ENCODE data around the gene TRIM7. TPM values are rescaled to one million over a fixed set of nuclear protein-coding genes. Genes with fewer than 3 reads are reported as not detected.
"Not testable (repeated sequence)": the region's sequence is repeated elsewhere in the genome, so short reads cannot be mapped to it uniquely, and the experiment has no call there.

Gene TRIM7
- total and polyA plus RNA-seq, 7 experiments from 2014 or later, result 0.28 to 6.1 (median 3.2) TPM; not detected in 1

DNA sequence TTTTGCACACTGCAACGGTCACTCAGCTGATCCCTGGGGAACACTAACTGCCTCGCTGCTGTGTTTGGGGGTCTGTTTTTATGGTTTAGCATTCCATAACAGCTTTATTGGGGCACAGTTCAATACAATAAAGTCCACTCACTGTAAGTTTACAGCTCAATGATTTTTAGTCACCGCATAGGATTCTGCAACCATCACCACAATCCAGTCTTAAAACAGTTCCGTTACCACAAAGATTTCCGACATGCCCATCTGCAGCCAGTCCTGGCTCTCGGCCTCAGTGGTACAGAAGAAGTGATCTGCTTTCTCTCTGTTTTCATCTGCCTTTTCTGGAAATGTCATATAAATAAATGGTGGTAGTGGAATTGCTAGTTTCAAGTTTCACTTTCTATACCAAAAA is 34.0 kb downstream of the TRIM7 start:
- Histone ChIP-seq H3K27ac (ENCODE audit: low read depth, low read length) (no peak overlapping the region), H3K4me1 (ENCODE audit: control insufficient read depth in 2 of 2, insufficient read depth in 2 of 2, low read length in 2 of 2) (peaks cover 10 to 23% of the 10 kb centered on the region in 2 donors), H3K27me3 (ENCODE audit: control insufficient read depth in 2 of 2, insufficient read depth in 2 of 2, low read length in 2 of 2) (peaks cover 6 to 26% of the 10 kb centered on the region in 2 donors), H3K36me3 (ENCODE audit: control insufficient read depth in 2 of 3, insufficient read depth in 3 of 3, low read length in 3 of 3) (no peaks in the 10 kb centered on the region), H3K4me3 (ENCODE audit: low read length) (no peak overlapping the region), H3K9me3 (ENCODE audit: control insufficient read depth in 2 of 3, low read length in 3 of 3) (no peaks in the 10 kb centered on the region)
- ATAC-seq (no peak), DNase-seq (no peak)
- H3K4me1 Mint-ChIP-seq, result peaks cover 20 to 61% (median 53%) of the 10 kb centered on the region in 7 donors
- CTCF ChIA-PET, result no interaction called here
- H3K27ac Mint-ChIP-seq, result peak overlapping the region in 5 of 9 donors; percentile 14 to 76 (median 44)
- H3K27me3 Mint-ChIP-seq, result peaks cover 52 to 78% (median 73%) of the 10 kb centered on the region in 5 donors
- H3K36me3 Mint-ChIP-seq, result peaks cover 0 to 6% (median 4%) of the 10 kb centered on the region in 5 donors
- intact Hi-C loops (cut with micrococcal nuclease), result no loop called here
- H3K9me3 Mint-ChIP-seq, result peaks cover 0 to 22% (median 0%) of the 10 kb centered on the region in 11 donors
- POLR2A ChIA-PET, result interaction anchor here (0.8 to 3.3 kb wide), 4 partner anchors 14 to 90 kb away, joined by 3 to 17 read pairs (median 4); partner anchors contain the start of gene TRIM52
- H3K4me3 Mint-ChIP-seq, result peak overlapping the region in 5 of 10 donors; percentile 12 to 71 (median 67)

- peaks cover 6 to 26% of the 10 kb centered on the region in 2 donors for H3K27me3 ChIP-seq (ENCODE audit: control insufficient read depth in 2 of 2, insufficient read depth in 2 of 2, low read length in 2 of 2)
Measured at GRCh38 chr5:181170237-181170825, 34.7 kb downstream of the TRIM7 start.

DNA sequence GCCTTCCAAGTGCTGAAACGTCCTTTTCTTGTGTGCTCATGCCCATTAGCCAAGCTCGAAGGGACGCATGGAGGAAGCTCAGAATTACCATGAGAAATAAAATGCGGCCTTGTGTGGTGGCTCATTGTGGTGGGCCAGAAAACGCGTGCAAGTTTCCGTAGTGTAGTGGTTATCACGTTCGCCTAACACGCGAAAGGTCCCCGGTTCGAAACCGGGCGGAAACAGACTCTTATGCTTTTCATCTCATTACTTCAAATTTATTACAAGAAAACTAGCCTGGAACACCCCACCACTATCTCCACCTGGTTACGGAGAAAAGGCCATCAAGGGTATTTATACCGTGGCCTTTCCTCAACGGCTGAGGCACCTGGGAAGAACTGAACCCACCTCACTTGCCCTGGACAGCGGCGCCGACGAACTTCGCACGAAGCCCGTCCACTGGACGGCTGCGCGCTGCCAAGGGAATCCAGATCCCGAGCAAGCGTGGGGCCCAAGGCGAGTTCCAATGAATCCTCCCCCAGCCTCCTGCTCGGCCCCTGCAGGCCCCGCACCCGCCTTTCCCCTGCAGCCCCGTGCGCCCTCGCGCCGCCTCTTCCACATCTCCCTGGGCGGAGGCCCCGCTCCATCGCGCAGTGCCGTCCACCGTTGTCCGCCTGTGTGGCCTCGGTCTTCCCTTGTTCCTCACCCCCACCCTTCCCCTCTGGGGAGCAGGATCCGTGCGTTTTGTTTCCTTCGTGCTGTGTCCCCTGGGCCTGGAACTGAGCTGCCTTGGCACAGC is 35.3 kb downstream of the TRIM7 start:
- H3K36me3 ChIP-seq (ENCODE audit: control insufficient read depth in 2 of 3, insufficient read depth in 3 of 3, low read length in 3 of 3); intact Hi-C loops (cut with micrococcal nuclease); H3K27ac ChIP-seq (ENCODE audit: low read depth, low read length); H3K36me3 Mint-ChIP-seq; POLR2A ChIA-PET; H3K4me3 ChIP-seq (ENCODE audit: low read length); H3K9me3 ChIP-seq (ENCODE audit: control insufficient read depth in 2 of 3, low read length in 3 of 3): not testable (repeated sequence)
- Mint-ChIP-seq H3K9me3 (peaks cover 0 to 22% (median 0%) of the 10 kb centered on the region in 11 donors), H3K27ac (peak overlapping the region in 6 of 9 donors; percentile 43 to 93 (median 76)), H3K4me3 (peak overlapping the region; percentile 48 to 82 (median 64)), H3K4me1 (peaks cover 21 to 70% (median 60%) of the 10 kb centered on the region in 7 donors), H3K27me3 (peaks cover 52 to 82% (median 81%) of the 10 kb centered on the region in 5 donors)
- peak; percentile 29 to 84 (median 73) for DNase-seq
- peaks cover 10 to 23% of the 10 kb centered on the region in 2 donors for H3K4me1 ChIP-seq (ENCODE audit: control insufficient read depth in 2 of 2, insufficient read depth in 2 of 2, low read length in 2 of 2)
- CTCF ChIA-PET, result interaction anchor here (0.9 to 1.4 kb wide), 2 partner anchors 15 to 20 kb away, joined by 3 to 5 read pairs; no protein-coding TSS in a partner anchor
- peak; percentile 33 for ATAC-seq
- peaks cover 6 to 26% of the 10 kb centered on the region in 2 donors for H3K27me3 ChIP-seq (ENCODE audit: control insufficient read depth in 2 of 2, insufficient read depth in 2 of 2, low read length in 2 of 2)

More at GRCh38 chr5:181170237-181170825, 34.7 kb downstream of the TRIM7 start:
- ChIA-PET CTCF (interaction anchor here (0.9 kb wide), 1 partner anchor 19 kb away, joined by 3 read pairs; no protein-coding TSS in a partner anchor), POLR2A (interaction anchor here (0.8 to 1.2 kb wide), 3 partner anchors 20 to 90 kb away, joined by 3 to 4 read pairs (median 3); partner anchors contain the start of gene TRIM52)
- H3K4me3 ChIP-seq (ENCODE audit: low read length), result no peak overlapping the region
- H3K36me3 ChIP-seq (ENCODE audit: control insufficient read depth in 2 of 3, insufficient read depth in 3 of 3, low read length in 3 of 3), result no peaks in the 10 kb centered on the region
- Mint-ChIP-seq H3K4me3 (peak overlapping the region in 8 of 10 donors; percentile 49 to 82 (median 64)), H3K27me3 (peaks cover 52 to 80% (median 77%) of the 10 kb centered on the region in 5 donors), H3K27ac (peak overlapping the region in 6 of 9 donors; percentile 43 to 76 (median 52)), H3K9me3 (peaks cover 0 to 22% (median 0%) of the 10 kb centered on the region in 11 donors), H3K36me3 (peaks cover 0 to 6% (median 4%) of the 10 kb centered on the region in 5 donors), H3K4me1 (peaks cover 20 to 67% (median 57%) of the 10 kb centered on the region in 7 donors)
- no peak for ATAC-seq
- H3K9me3 ChIP-seq (ENCODE audit: control insufficient read depth in 2 of 3, low read length in 3 of 3), result no peaks in the 10 kb centered on the region
- no peak for DNase-seq
- intact Hi-C loops (cut with micrococcal nuclease), result no loop called here
- no peak overlapping the region for H3K27ac ChIP-seq (ENCODE audit: low read depth, low read length)
- peaks cover 10 to 23% of the 10 kb centered on the region in 2 donors for H3K4me1 ChIP-seq (ENCODE audit: control insufficient read depth in 2 of 2, insufficient read depth in 2 of 2, low read length in 2 of 2)

- H3K9me3 ChIP-seq (ENCODE audit: control insufficient read depth in 2 of 3, low read length in 3 of 3), result no peaks in the 10 kb centered on the region
- H3K27me3 ChIP-seq (ENCODE audit: control insufficient read depth in 2 of 2, insufficient read depth in 2 of 2, low read length in 2 of 2), result peaks cover 6 to 26% of the 10 kb centered on the region in 2 donors
- DNase-seq (no peak), ATAC-seq (no peak)
- Mint-ChIP-seq H3K27me3 (peaks cover 52 to 83% (median 76%) of the 10 kb centered on the region in 5 donors), H3K36me3 (peaks cover 0 to 8% (median 5%) of the 10 kb centered on the region in 5 donors), H3K27ac (peak overlapping the region in 2 of 9 donors; percentile 44 to 48), H3K4me1 (peaks cover 24 to 75% (median 62%) of the 10 kb centered on the region in 7 donors), H3K4me3 (peak overlapping the region in 4 of 10 donors; percentile 3 to 71 (median 58)), H3K9me3 (peaks cover 0 to 25% (median 1%) of the 10 kb centered on the region in 11 donors)
- intact Hi-C loops (cut with micrococcal nuclease), result no loop called here
- ChIA-PET POLR2A (interaction anchor here (0.7 to 1.6 kb wide), 4 partner anchors 16 to 448 kb away, joined by 3 to 6 read pairs (median 4); partner anchors contain the start of genes TRIM41 and TRIM52), CTCF (interaction anchor here (1.4 kb wide), 1 partner anchor 16 kb away, joined by 5 read pairs; no protein-coding TSS in a partner anchor)
- peaks cover 10 to 18% of the 10 kb centered on the region in 2 donors for H3K4me1 ChIP-seq (ENCODE audit: control insufficient read depth in 2 of 2, insufficient read depth in 2 of 2, low read length in 2 of 2)
- H3K27ac ChIP-seq (ENCODE audit: low read depth, low read length), result no peak overlapping the region
- H3K36me3 ChIP-seq (ENCODE audit: control insufficient read depth in 2 of 3, insufficient read depth in 3 of 3, low read length in 3 of 3), result no peaks in the 10 kb centered on the region
- H3K4me3 ChIP-seq (ENCODE audit: low read length), result no peak overlapping the region
Measured at GRCh38 chr5:181168595-181169118, 36.3 kb downstream of the TRIM7 start.

DNA sequence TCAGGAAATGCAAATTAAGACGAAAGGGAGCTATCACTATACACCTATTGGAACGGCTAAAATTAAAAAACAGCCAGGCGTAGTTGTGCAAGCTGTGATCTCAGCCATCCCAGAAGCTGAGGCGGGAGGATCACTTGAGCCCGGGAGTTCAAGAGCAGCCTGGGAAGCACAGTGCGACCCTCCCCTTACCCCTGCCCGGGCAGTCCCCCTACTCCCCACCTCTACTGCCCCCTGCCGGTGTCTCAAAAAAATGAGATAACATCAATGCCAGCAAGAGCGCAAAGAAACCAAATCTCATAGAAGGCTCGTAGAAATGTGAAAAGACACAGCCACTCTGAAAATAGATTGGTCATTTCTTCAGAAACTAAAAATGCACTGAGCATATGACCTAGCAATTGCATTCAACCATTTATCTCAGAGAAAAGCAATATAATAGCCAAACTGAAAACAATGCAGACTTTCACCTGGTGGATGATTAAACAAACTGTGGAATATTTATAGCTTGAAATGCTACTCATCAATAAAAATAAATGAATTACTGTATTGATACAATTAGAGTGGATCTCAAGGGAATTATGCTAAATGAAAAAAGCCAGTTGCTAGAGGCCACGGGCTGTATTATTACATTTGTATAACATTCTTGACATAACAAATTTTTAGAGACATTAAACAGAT is 37.0 kb downstream of the TRIM7 start:
- peaks cover 19 to 75% (median 61%) of the 10 kb centered on the region in 7 donors for H3K4me1 Mint-ChIP-seq
- ATAC-seq (peak; percentile 62), DNase-seq (peak in 2 of 9 donors; percentile 27 to 47)
- Histone ChIP-seq H3K4me3 (ENCODE audit: low read length) (no peak overlapping the region), H3K27me3 (ENCODE audit: control insufficient read depth in 2 of 2, insufficient read depth in 2 of 2, low read length in 2 of 2) (peaks cover 6 to 26% of the 10 kb centered on the region in 2 donors), H3K27ac (ENCODE audit: low read depth, low read length) (no peak overlapping the region), H3K36me3 (ENCODE audit: control insufficient read depth in 2 of 3, insufficient read depth in 3 of 3, low read length in 3 of 3) (no peaks in the 10 kb centered on the region), H3K9me3 (ENCODE audit: control insufficient read depth in 2 of 3, low read length in 3 of 3) (no peaks in the 10 kb centered on the region), H3K4me1 (ENCODE audit: control insufficient read depth in 2 of 2, insufficient read depth in 2 of 2, low read length in 2 of 2) (peaks cover 4 to 13% of the 10 kb centered on the region in 2 donors)
- peaks cover 0 to 20% (median 0%) of the 10 kb centered on the region in 11 donors for H3K9me3 Mint-ChIP-seq
- intact Hi-C loops (cut with micrococcal nuclease), result no loop called here
- peaks cover 45 to 83% (median 77%) of the 10 kb centered on the region in 5 donors for H3K27me3 Mint-ChIP-seq
- ChIA-PET POLR2A (interaction anchor here (0.7 to 1.6 kb wide), 4 partner anchors 17 to 447 kb away, joined by 3 to 6 read pairs (median 4); partner anchors contain the start of genes TRIM41 and TRIM52), CTCF (interaction anchor here (1.4 kb wide), 1 partner anchor 17 kb away, joined by 5 read pairs; no protein-coding TSS in a partner anchor)
- H3K4me3 Mint-ChIP-seq, result no peak overlapping the region
- H3K36me3 Mint-ChIP-seq, result peaks cover 0 to 9% (median 0%) of the 10 kb centered on the region in 5 donors
- peak overlapping the region in 5 of 9 donors; percentile 6 to 63 (median 31) for H3K27ac Mint-ChIP-seq

Measured in naive thymus-derived CD4-positive, alpha-beta T cell (primary cell).